ENCODE data around the gene PEX6. TPM values are rescaled to one million over a fixed set of nuclear protein-coding genes. Genes with fewer than 3 reads are reported as not detected.

Gene PEX6
- total and polyA plus RNA-seq, 2 of the 13 experiments (the other 11 are each of a cell fraction or from before 2014, with no cell fraction given) = 5.1 to 6.7 TPM

DNA sequence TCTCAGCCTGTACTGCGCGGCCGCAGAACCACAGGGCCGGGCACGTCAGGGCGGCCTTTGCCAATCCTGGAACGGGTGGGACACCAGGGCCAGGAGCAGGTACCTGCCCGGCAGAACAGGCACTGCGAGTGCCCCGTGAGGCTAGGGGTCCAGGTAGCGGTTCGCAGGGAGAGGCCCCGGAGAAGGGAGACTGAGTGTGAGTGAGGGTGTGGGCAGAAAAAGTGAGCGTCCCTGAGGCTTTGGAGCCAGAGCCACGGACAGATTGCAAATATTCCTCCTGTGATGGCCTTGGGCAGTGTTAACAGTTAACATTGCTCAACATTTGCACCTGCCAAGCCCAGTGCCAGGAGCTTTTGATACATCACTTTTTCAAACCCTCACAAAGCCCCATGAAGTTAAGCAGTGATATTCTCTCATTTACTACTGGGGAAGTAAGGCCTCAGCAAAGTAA lies 17.9 kb downstream of the PEX6 start (continued):
- TF ChIP-seq, protein P1, sequence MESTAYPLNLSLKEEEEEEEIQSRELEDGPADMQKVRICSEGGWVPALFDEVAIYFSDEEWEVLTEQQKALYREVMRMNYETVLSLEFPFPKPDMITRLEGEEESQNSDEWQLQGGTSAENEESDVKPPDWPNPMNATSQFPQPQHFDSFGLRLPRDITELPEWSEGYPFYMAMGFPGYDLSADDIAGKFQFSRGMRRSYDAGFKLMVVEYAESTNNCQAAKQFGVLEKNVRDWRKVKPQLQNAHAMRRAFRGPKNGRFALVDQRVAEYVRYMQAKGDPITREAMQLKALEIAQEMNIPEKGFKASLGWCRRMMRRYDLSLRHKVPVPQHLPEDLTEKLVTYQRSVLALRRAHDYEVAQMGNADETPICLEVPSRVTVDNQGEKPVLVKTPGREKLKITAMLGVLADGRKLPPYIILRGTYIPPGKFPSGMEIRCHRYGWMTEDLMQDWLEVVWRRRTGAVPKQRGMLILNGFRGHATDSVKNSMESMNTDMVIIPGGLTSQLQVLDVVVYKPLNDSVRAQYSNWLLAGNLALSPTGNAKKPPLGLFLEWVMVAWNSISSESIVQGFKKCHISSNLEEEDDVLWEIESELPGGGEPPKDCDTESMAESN (CRISPR knock-in tag; conservative IDR thresholded peaks at IDR 0.05) = 0 out of 2 replicates have a peak, but pooled peaks have one; percentile 24
- no peak; the same call in 1 of the 2 replicates for TF ChIP-seq SNAI1 (CRISPR knock-in tag; IDR thresholded peaks at IDR 0.05; ENCODE audit: borderline replicate concordance)
- no peak for TF ChIP-seq SRY (CRISPR knock-in tag; IDR thresholded peaks at IDR 0.05)
- no peak for TF ChIP-seq ZFP37 (CRISPR knock-in tag; IDR thresholded peaks at IDR 0.05; ENCODE audit: borderline replicate concordance)
- no peak for TF ChIP-seq SMAD3 (CRISPR knock-in tag; IDR thresholded peaks at IDR 0.05)
- TF ChIP-seq ZNF629 (CRISPR knock-in tag; conservative IDR thresholded peaks at IDR 0.05) = no peak
- TF ChIP-seq, protein P2, sequence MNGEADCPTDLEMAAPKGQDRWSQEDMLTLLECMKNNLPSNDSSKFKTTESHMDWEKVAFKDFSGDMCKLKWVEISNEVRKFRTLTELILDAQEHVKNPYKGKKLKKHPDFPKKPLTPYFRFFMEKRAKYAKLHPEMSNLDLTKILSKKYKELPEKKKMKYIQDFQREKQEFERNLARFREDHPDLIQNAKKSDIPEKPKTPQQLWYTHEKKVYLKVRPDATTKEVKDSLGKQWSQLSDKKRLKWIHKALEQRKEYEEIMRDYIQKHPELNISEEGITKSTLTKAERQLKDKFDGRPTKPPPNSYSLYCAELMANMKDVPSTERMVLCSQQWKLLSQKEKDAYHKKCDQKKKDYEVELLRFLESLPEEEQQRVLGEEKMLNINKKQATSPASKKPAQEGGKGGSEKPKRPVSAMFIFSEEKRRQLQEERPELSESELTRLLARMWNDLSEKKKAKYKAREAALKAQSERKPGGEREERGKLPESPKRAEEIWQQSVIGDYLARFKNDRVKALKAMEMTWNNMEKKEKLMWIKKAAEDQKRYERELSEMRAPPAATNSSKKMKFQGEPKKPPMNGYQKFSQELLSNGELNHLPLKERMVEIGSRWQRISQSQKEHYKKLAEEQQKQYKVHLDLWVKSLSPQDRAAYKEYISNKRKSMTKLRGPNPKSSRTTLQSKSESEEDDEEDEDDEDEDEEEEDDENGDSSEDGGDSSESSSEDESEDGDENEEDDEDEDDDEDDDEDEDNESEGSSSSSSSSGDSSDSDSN (CRISPR knock-in tag; IDR thresholded peaks at IDR 0.05) = no peak
- no peak for TF ChIP-seq MXD4 (CRISPR knock-in tag; IDR thresholded peaks at IDR 0.05)
- TF ChIP-seq, protein P3, sequence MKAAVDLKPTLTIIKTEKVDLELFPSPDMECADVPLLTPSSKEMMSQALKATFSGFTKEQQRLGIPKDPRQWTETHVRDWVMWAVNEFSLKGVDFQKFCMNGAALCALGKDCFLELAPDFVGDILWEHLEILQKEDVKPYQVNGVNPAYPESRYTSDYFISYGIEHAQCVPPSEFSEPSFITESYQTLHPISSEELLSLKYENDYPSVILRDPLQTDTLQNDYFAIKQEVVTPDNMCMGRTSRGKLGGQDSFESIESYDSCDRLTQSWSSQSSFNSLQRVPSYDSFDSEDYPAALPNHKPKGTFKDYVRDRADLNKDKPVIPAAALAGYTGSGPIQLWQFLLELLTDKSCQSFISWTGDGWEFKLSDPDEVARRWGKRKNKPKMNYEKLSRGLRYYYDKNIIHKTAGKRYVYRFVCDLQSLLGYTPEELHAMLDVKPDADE (CRISPR knock-in tag; IDR thresholded peaks at IDR 0.05) = no peak
- no peak for TF ChIP-seq CHCHD3 (CRISPR knock-in tag; IDR thresholded peaks at IDR 0.05)
- no peak for TF ChIP-seq MIER3 (CRISPR knock-in tag; IDR thresholded peaks at IDR 0.05; ENCODE audit: borderline replicate concordance)
- TF ChIP-seq, protein P4, sequence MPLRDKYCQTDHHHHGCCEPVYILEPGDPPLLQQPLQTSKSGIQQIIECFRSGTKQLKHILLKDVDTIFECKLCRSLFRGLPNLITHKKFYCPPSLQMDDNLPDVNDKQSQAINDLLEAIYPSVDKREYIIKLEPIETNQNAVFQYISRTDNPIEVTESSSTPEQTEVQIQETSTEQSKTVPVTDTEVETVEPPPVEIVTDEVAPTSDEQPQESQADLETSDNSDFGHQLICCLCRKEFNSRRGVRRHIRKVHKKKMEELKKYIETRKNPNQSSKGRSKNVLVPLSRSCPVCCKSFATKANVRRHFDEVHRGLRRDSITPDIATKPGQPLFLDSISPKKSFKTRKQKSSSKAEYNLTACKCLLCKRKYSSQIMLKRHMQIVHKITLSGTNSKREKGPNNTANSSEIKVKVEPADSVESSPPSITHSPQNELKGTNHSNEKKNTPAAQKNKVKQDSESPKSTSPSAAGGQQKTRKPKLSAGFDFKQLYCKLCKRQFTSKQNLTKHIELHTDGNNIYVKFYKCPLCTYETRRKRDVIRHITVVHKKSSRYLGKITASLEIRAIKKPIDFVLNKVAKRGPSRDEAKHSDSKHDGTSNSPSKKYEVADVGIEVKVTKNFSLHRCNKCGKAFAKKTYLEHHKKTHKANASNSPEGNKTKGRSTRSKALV (CRISPR knock-in tag; IDR thresholded peaks at IDR 0.05) = no peak
- TF ChIP-seq, protein P5, sequence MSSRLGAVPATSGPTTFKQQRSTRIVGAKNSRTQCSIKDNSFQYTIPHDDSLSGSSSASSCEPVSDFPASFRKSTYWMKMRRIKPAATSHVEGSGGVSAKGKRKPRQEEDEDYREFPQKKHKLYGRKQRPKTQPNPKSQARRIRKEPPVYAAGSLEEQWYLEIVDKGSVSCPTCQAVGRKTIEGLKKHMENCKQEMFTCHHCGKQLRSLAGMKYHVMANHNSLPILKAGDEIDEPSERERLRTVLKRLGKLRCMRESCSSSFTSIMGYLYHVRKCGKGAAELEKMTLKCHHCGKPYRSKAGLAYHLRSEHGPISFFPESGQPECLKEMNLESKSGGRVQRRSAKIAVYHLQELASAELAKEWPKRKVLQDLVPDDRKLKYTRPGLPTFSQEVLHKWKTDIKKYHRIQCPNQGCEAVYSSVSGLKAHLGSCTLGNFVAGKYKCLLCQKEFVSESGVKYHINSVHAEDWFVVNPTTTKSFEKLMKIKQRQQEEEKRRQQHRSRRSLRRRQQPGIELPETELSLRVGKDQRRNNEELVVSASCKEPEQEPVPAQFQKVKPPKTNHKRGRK (CRISPR knock-in tag; IDR thresholded peaks at IDR 0.05) = no peak
- no peak for TF ChIP-seq SSRP1 (CRISPR knock-in tag; IDR thresholded peaks at IDR 0.05)
- no peak for TF ChIP-seq ZNF136 (CRISPR knock-in tag; IDR thresholded peaks at IDR 0.05; ENCODE audit: low read depth)
- TF ChIP-seq, protein P6, sequence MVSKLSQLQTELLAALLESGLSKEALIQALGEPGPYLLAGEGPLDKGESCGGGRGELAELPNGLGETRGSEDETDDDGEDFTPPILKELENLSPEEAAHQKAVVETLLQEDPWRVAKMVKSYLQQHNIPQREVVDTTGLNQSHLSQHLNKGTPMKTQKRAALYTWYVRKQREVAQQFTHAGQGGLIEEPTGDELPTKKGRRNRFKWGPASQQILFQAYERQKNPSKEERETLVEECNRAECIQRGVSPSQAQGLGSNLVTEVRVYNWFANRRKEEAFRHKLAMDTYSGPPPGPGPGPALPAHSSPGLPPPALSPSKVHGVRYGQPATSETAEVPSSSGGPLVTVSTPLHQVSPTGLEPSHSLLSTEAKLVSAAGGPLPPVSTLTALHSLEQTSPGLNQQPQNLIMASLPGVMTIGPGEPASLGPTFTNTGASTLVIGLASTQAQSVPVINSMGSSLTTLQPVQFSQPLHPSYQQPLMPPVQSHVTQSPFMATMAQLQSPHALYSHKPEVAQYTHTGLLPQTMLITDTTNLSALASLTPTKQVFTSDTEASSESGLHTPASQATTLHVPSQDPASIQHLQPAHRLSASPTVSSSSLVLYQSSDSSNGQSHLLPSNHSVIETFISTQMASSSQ (IDR thresholded peaks at IDR 0.05; ENCODE audit: low read depth) = no peak
- TF ChIP-seq, protein P6 (CRISPR knock-in tag; IDR thresholded peaks at IDR 0.05; ENCODE audit: borderline replicate concordance) = no peak

Measured in HepG2 (cell line).